Measurements from ENCODE around the gene ITGA11.

ITGA11 gene

GRCh38 chr15:68431792-68432401, at the start of gene ITGA11:
TSS of gene ITGA11 (minus strand) at chr15:68432163. CDS start at chr15:68432066, 97 bp downstream.
- H3K27ac Mint-ChIP-seq, result no peak within 1 kb of the TSS
- intact Hi-C loops (cut with micrococcal nuclease), result no loop called here
- H3K9me3 Mint-ChIP-seq, result no peaks in the 10 kb centered on the region
- peaks cover 79% of the 10 kb centered on the region for H3K27me3 Mint-ChIP-seq
- H3K4me3 Mint-ChIP-seq, result no peak within 1 kb of the TSS
- H3K4me1 Mint-ChIP-seq (ENCODE audit: low read depth), result peaks cover 5% of the 10 kb centered on the region
- H3K36me3 Mint-ChIP-seq (ENCODE audit: low read depth), result no peaks in the 10 kb centered on the region

- Mint-ChIP-seq H3K4me1 (ENCODE audit: low read depth) (no peaks in the 10 kb centered on the region), H3K27ac (no peak overlapping the region), H3K4me3 (no peak overlapping the region), H3K36me3 (ENCODE audit: low read depth) (no peaks in the 10 kb centered on the region), H3K27me3 (peaks cover 13% of the 10 kb centered on the region), H3K9me3 (no peaks in the 10 kb centered on the region)
- intact Hi-C loops (cut with micrococcal nuclease), result no loop called here
Observed at GRCh38 chr15:68481321-68481720, 49.4 kb upstream of the ITGA11 start.

- Mint-ChIP-seq H3K4me3 (no peak overlapping the region), H3K4me1 (ENCODE audit: low read depth) (no peaks in the 10 kb centered on the region), H3K27ac (no peak overlapping the region), H3K27me3 (peaks cover 13% of the 10 kb centered on the region), H3K9me3 (no peaks in the 10 kb centered on the region), H3K36me3 (ENCODE audit: low read depth) (no peaks in the 10 kb centered on the region)
- intact Hi-C loops (cut with micrococcal nuclease), result no loop called here
Observed at GRCh38 chr15:68480296-68480695, 48.3 kb upstream of the ITGA11 start.

GRCh38 chr15:68479870-68480269, 47.9 kb upstream of the ITGA11 start:
- H3K4me3 Mint-ChIP-seq, result no peak overlapping the region
- H3K27ac Mint-ChIP-seq, result no peak overlapping the region
- H3K9me3 Mint-ChIP-seq, result no peaks in the 10 kb centered on the region
- intact Hi-C loops (cut with micrococcal nuclease), result no loop called here
- no peaks in the 10 kb centered on the region for H3K36me3 Mint-ChIP-seq (ENCODE audit: low read depth)
- peaks cover 13% of the 10 kb centered on the region for H3K27me3 Mint-ChIP-seq
- H3K4me1 Mint-ChIP-seq (ENCODE audit: low read depth), result no peaks in the 10 kb centered on the region

GRCh38 chr15:68479406-68479805, 47.4 kb upstream of the ITGA11 start:
- no peaks in the 10 kb centered on the region for H3K36me3 Mint-ChIP-seq (ENCODE audit: low read depth)
- H3K27ac Mint-ChIP-seq, result no peak overlapping the region
- intact Hi-C loops (cut with micrococcal nuclease), result no loop called here
- H3K9me3 Mint-ChIP-seq, result no peaks in the 10 kb centered on the region
- no peak overlapping the region for H3K4me3 Mint-ChIP-seq
- H3K4me1 Mint-ChIP-seq (ENCODE audit: low read depth), result no peaks in the 10 kb centered on the region
- H3K27me3 Mint-ChIP-seq, result peaks cover 13% of the 10 kb centered on the region

GRCh38 chr15:68478853-68479252, 46.9 kb upstream of the ITGA11 start:
- intact Hi-C loops (cut with micrococcal nuclease), result no loop called here
- H3K9me3 Mint-ChIP-seq, result no peaks in the 10 kb centered on the region
- H3K27me3 Mint-ChIP-seq, result peaks cover 10% of the 10 kb centered on the region
- H3K27ac Mint-ChIP-seq, result no peak overlapping the region
- H3K36me3 Mint-ChIP-seq (ENCODE audit: low read depth), result no peaks in the 10 kb centered on the region
- H3K4me1 Mint-ChIP-seq (ENCODE audit: low read depth), result no peaks in the 10 kb centered on the region
- H3K4me3 Mint-ChIP-seq, result no peak overlapping the region

GRCh38 chr15:68475449-68475848, 43.5 kb upstream of the ITGA11 start:
- H3K9me3 Mint-ChIP-seq, result no peaks in the 10 kb centered on the region
- H3K4me1 Mint-ChIP-seq (ENCODE audit: low read depth), result no peaks in the 10 kb centered on the region
- H3K27ac Mint-ChIP-seq, result no peak overlapping the region
- intact Hi-C loops (cut with micrococcal nuclease), result no loop called here
- peaks cover 3% of the 10 kb centered on the region for H3K27me3 Mint-ChIP-seq
- H3K36me3 Mint-ChIP-seq (ENCODE audit: low read depth), result no peaks in the 10 kb centered on the region
- H3K4me3 Mint-ChIP-seq, result no peak overlapping the region

GRCh38 chr15:68471541-68471940, 39.6 kb upstream of the ITGA11 start:
- Mint-ChIP-seq H3K9me3 (no peaks in the 10 kb centered on the region), H3K27ac (no peak overlapping the region), H3K4me1 (ENCODE audit: low read depth) (no peaks in the 10 kb centered on the region), H3K27me3 (peaks cover 3% of the 10 kb centered on the region), H3K36me3 (ENCODE audit: low read depth) (no peaks in the 10 kb centered on the region), H3K4me3 (no peak overlapping the region)
- intact Hi-C loops (cut with micrococcal nuclease), result no loop called here

GRCh38 chr15:68470976-68471375, 39.0 kb upstream of the ITGA11 start:
- no peaks in the 10 kb centered on the region for H3K36me3 Mint-ChIP-seq (ENCODE audit: low read depth)
- no peaks in the 10 kb centered on the region for H3K9me3 Mint-ChIP-seq
- no peak overlapping the region for H3K27ac Mint-ChIP-seq
- H3K4me1 Mint-ChIP-seq (ENCODE audit: low read depth), result no peaks in the 10 kb centered on the region
- H3K4me3 Mint-ChIP-seq, result no peak overlapping the region
- peaks cover 3% of the 10 kb centered on the region for H3K27me3 Mint-ChIP-seq
- intact Hi-C loops (cut with micrococcal nuclease), result no loop called here

GRCh38 chr15:68470049-68470742, 38.2 kb upstream of the ITGA11 start:
- Mint-ChIP-seq H3K27ac (no peak overlapping the region), H3K4me3 (no peak overlapping the region), H3K36me3 (ENCODE audit: low read depth) (no peaks in the 10 kb centered on the region), H3K4me1 (ENCODE audit: low read depth) (no peaks in the 10 kb centered on the region), H3K27me3 (no peaks in the 10 kb centered on the region), H3K9me3 (no peaks in the 10 kb centered on the region)
- intact Hi-C loops (cut with micrococcal nuclease), result no loop called here

- intact Hi-C loops (cut with micrococcal nuclease), result no loop called here
- H3K9me3 Mint-ChIP-seq, result no peaks in the 10 kb centered on the region
- no peak overlapping the region for H3K27ac Mint-ChIP-seq
- H3K36me3 Mint-ChIP-seq (ENCODE audit: low read depth), result no peaks in the 10 kb centered on the region
- H3K4me1 Mint-ChIP-seq (ENCODE audit: low read depth), result no peaks in the 10 kb centered on the region
- H3K4me3 Mint-ChIP-seq, result no peak overlapping the region
- H3K27me3 Mint-ChIP-seq, result no peaks in the 10 kb centered on the region
Observed at GRCh38 chr15:68469162-68470048, 37.4 kb upstream of the ITGA11 start.

GRCh38 chr15:68466876-68467275, 34.9 kb upstream of the ITGA11 start:
- Mint-ChIP-seq H3K27me3 (peaks cover 2% of the 10 kb centered on the region), H3K4me1 (ENCODE audit: low read depth) (no peaks in the 10 kb centered on the region), H3K27ac (no peak overlapping the region), H3K9me3 (no peaks in the 10 kb centered on the region), H3K4me3 (no peak overlapping the region), H3K36me3 (ENCODE audit: low read depth) (no peaks in the 10 kb centered on the region)
- intact Hi-C loops (cut with micrococcal nuclease), result no loop called here

- intact Hi-C loops (cut with micrococcal nuclease), result no loop called here
- Mint-ChIP-seq H3K27ac (no peak overlapping the region), H3K36me3 (ENCODE audit: low read depth) (no peaks in the 10 kb centered on the region), H3K4me1 (ENCODE audit: low read depth) (no peaks in the 10 kb centered on the region), H3K4me3 (no peak overlapping the region), H3K9me3 (no peaks in the 10 kb centered on the region), H3K27me3 (peaks cover 2% of the 10 kb centered on the region)
Observed at GRCh38 chr15:68465861-68466560, 34.0 kb upstream of the ITGA11 start.
